Measurements from ENCODE around the gene ZBTB42. TPM values are rescaled to one million over a fixed set of nuclear protein-coding genes. Genes with fewer than 3 reads are reported as not detected.
A peak's percentile ranks its signal among the peaks of the same experiment; 100 is the strongest.

The ZBTB42 gene
- total RNA-seq, 2 donors from 2014 or later = 10.6 to 21.8 TPM

DNA sequence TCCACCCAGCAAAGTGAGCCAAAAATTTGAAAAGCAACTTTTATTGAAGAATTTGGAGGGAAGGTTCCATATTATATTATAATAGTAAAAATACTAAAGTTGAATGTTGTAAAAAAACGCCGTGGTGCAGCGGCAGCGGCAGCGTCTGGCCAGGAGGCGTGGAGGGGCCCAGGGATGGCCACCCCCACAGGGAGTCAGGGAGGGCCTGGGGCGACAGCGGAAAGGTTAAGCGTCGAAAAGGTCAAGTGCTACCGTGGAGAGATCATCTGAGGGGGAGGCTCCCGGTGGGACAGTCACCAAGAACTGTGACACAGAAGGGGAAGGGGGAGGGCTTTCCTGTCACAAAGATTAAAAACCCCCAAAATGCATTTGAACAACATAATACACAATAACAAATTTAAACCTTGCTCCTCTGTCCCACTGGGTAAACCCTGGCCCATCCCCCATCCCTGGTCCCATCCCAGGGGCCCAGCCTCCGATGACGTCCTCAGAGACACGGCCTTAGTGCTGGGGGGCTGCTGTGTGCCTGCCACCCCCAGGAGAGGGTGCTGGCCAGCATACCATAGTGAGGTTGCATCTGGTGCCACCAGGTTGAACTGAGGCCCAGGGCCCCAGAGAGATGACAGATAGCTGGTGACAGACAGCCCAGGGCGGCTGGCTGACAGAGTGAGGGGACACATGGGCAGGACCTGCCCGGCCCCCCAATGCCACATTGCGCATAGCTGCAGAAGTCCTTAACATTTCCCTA is 31.4 kb upstream of the ZBTB42 start:
- H3K4me3 ChIP-seq = no peak overlapping the region
- no peak for ATAC-seq
- no peak overlapping the region for H3K27ac ChIP-seq
- 76 to 82% methylated on average over 15 to 18 of the region's 18 CpGs for WGBS, 2 donors
- peaks cover 24% of the 10 kb centered on the region for H3K4me1 ChIP-seq
- no peaks in the 10 kb centered on the region for H3K9me3 ChIP-seq
- H3K27me3 ChIP-seq = no peaks in the 10 kb centered on the region
- DNase-seq = no peak
- intact Hi-C loops (cut with DNase I) = loop anchor here (5.0 kb wide), 1 partner anchor 53 kb away; no protein-coding TSS in a partner anchor
- no peak for TF ChIP-seq POLR2A (IDR thresholded peaks at IDR 0.05)
- TF ChIP-seq, protein P1, sequence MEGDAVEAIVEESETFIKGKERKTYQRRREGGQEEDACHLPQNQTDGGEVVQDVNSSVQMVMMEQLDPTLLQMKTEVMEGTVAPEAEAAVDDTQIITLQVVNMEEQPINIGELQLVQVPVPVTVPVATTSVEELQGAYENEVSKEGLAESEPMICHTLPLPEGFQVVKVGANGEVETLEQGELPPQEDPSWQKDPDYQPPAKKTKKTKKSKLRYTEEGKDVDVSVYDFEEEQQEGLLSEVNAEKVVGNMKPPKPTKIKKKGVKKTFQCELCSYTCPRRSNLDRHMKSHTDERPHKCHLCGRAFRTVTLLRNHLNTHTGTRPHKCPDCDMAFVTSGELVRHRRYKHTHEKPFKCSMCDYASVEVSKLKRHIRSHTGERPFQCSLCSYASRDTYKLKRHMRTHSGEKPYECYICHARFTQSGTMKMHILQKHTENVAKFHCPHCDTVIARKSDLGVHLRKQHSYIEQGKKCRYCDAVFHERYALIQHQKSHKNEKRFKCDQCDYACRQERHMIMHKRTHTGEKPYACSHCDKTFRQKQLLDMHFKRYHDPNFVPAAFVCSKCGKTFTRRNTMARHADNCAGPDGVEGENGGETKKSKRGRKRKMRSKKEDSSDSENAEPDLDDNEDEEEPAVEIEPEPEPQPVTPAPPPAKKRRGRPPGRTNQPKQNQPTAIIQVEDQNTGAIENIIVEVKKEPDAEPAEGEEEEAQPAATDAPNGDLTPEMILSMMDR (IDR thresholded peaks at IDR 0.05) = no peak
- peaks cover 9 to 13% of the 10 kb centered on the region in 2 donors for H3K36me3 ChIP-seq (replicated peaks in 1 of 2; ENCODE audit: insufficient read depth in 1 of 2, low read depth in 2 of 2)

DNA sequence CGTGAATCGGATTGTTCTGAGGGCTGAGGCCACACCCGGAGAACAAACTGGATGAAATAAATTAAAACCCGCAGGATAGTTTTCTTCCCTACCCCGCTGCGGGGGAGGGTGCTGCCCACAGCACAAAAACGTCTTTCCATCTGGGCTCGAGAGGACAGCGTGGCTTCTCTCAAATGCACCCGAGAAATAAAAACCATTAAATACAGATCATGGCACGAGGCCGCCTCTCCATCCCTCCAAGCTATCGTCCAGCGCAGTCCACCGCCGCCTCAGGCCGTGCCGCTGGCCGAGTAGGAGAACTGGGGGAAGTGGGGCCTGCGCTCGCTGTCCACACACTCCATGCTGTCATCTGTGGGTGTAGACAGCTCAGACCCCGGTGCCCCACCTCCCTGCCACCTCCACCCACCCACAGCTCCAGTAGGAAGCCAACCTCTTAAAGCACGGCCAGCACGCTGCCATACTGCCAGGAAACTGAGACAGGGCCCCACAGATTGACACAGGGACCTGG is 30.8 kb upstream of the ZBTB42 start:
- H3K27me3 ChIP-seq = no peaks in the 10 kb centered on the region
- H3K4me3 ChIP-seq = no peak overlapping the region
- 86 to 87% methylated on average over 18 to 20 of the region's 24 CpGs for WGBS, 2 donors
- TF ChIP-seq POLR2A (IDR thresholded peaks at IDR 0.05) = no peak
- TF ChIP-seq, protein P1 (IDR thresholded peaks at IDR 0.05) = no peak
- H3K36me3 ChIP-seq (replicated peaks in 1 of 2; ENCODE audit: insufficient read depth in 1 of 2, low read depth in 2 of 2) = peaks cover 9 to 13% of the 10 kb centered on the region in 2 donors
- H3K9me3 ChIP-seq = no peaks in the 10 kb centered on the region
- H3K4me1 ChIP-seq = peaks cover 30% of the 10 kb centered on the region
- DNase-seq (no peak), ATAC-seq (no peak)
- no peak overlapping the region for H3K27ac ChIP-seq
- intact Hi-C loops (cut with DNase I) = loop anchor here (5.0 kb wide), 1 partner anchor 52 kb away; no protein-coding TSS in a partner anchor

DNA sequence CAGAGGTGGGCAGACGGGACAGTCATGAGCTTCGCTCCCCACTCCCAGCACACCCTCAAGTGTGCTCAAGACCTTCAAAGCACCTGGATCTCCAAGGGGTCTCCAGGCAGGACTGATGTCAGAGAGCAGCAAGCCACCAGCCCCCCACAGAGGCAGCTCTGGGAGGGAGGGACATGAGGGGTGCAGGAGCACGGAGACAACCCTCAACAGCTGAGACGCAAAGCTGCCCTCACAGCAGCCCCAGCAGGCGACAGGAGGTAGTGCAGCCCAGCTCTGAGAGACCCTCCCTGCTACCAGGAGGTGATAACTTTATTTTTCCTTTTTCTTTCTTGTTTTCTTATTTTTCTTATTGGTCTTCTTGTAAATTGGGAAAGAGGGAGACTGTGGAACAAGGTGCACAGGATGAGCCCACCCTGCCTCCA is 30.0 kb upstream of the ZBTB42 start:
- no peak overlapping the region for H3K27ac ChIP-seq
- DNase-seq (no peak), ATAC-seq (no peak)
- H3K27me3 ChIP-seq = no peaks in the 10 kb centered on the region
- intact Hi-C loops (cut with DNase I) = loop anchor here (5.0 kb wide), 1 partner anchor 51 kb away; no protein-coding TSS in a partner anchor
- WGBS, 2 donors = 94 to 98% methylated on average over 5 of the region's 5 CpGs
- no peak overlapping the region for H3K4me3 ChIP-seq
- no peaks in the 10 kb centered on the region for H3K9me3 ChIP-seq
- H3K36me3 ChIP-seq (replicated peaks in 1 of 2; ENCODE audit: insufficient read depth in 1 of 2, low read depth in 2 of 2) = peaks cover 9 to 13% of the 10 kb centered on the region in 2 donors
- H3K4me1 ChIP-seq = peaks cover 38% of the 10 kb centered on the region
- TF ChIP-seq, protein P1 (IDR thresholded peaks at IDR 0.05) = peak in 6 of 7 experiments; percentile 7 to 56 (median 26)
- no peak for TF ChIP-seq POLR2A (IDR thresholded peaks at IDR 0.05)

DNA sequence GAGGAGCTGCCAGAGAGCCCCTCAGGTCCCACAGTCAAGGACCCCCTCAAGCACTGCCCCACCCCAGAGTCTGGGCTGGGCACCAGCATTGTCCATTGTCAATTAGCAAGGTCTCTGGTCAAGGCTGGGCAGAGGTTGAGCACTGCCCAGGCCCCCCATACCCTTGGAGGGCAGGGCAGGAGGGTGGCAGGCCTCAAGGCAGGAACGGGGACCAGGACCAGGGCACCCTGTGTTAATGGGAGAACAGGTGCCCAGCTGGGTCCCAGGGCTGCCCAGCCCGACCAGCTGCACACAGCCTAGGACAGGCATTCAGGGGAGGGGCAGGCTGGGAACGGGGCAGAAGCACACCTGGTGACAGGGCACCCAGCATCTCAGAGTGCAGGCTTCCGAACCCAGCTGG is 29.5 kb upstream of the ZBTB42 start:
- Histone ChIP-seq H3K27me3 (no peaks in the 10 kb centered on the region), H3K27ac (no peak overlapping the region), H3K9me3 (no peaks in the 10 kb centered on the region), H3K36me3 (replicated peaks in 1 of 2; ENCODE audit: insufficient read depth in 1 of 2, low read depth in 2 of 2) (peaks cover 9 to 13% of the 10 kb centered on the region in 2 donors), H3K4me1 (peaks cover 43% of the 10 kb centered on the region), H3K4me3 (no peak overlapping the region)
- TF ChIP-seq, protein P1 (IDR thresholded peaks at IDR 0.05) = no peak
- intact Hi-C loops (cut with DNase I) = loop anchor here (5.0 kb wide), 1 partner anchor 51 kb away; no protein-coding TSS in a partner anchor
- 93 to 100% methylated on average over 2 to 3 of the region's 4 CpGs for WGBS, 2 donors
- no peak for ATAC-seq
- DNase-seq = no peak
